Measurements from ENCODE around the gene TBK1.

DNA sequence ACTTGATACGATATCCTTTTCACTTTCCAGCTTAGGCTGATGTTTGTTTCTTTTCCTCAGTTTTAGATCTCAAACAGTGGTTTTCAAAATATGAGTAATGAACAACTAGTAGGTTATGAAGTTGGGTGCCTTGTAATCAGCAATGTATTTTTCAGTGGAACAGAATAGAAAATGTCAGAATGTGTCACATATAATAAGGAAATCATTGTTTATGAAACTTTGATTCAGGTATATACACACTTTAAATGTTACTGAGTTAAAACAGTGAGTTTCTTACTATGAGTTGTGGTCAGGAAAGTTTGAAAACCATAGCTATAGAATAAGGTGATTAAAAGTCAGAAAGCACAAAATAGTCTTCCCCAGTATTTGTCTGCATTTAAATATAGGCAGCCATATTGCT lies 39.8 kb downstream of the TBK1 start:
- TF ChIP-seq, protein P1, sequence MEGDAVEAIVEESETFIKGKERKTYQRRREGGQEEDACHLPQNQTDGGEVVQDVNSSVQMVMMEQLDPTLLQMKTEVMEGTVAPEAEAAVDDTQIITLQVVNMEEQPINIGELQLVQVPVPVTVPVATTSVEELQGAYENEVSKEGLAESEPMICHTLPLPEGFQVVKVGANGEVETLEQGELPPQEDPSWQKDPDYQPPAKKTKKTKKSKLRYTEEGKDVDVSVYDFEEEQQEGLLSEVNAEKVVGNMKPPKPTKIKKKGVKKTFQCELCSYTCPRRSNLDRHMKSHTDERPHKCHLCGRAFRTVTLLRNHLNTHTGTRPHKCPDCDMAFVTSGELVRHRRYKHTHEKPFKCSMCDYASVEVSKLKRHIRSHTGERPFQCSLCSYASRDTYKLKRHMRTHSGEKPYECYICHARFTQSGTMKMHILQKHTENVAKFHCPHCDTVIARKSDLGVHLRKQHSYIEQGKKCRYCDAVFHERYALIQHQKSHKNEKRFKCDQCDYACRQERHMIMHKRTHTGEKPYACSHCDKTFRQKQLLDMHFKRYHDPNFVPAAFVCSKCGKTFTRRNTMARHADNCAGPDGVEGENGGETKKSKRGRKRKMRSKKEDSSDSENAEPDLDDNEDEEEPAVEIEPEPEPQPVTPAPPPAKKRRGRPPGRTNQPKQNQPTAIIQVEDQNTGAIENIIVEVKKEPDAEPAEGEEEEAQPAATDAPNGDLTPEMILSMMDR (IDR thresholded peaks at IDR 0.05) = no peak
- no peak for TF ChIP-seq POLR2AphosphoS5 (IDR thresholded peaks at IDR 0.05)
- no peak for TF ChIP-seq POLR2A (IDR thresholded peaks at IDR 0.05)

Measured in breast epithelium (tissue), 3 donors.